Osteoblast (primary cell): ENCODE measurements around the gene SLC35F1. TPM values are rescaled to one million over a fixed set of nuclear protein-coding genes. Genes with fewer than 3 reads are reported as not detected.

Experiments
- DNase-seq: peaks from one replicate; pipeline ENCODE4 v3.0.0; 2011; ENCODE audit warnings: low spot score, mixed read lengths; ENCODE audit not compliant: insufficient read length; ENCODE audit errors: missing footprints
- H2AFZ ChIP-seq: 2 replicates; pipeline ENCODE4 v1.6.0; 2011; ENCODE audit warnings: mild to moderate bottlenecking, low read length
- H3K27ac ChIP-seq: 2 replicates; pipeline ENCODE4 v1.5.1; 2011; ENCODE audit warnings: mild to moderate bottlenecking, low read depth, low read length, moderate library complexity
- H3K27me3 ChIP-seq: 2 replicates; pipeline ENCODE4 v1.6.0; 2012; ENCODE audit warnings: mild to moderate bottlenecking, control low read depth, inconsistent platforms, low read length, moderate library complexity; ENCODE audit not compliant: insufficient read depth
- H3K36me3 ChIP-seq: 2 replicates; pipeline ENCODE4 v1.5.1; 2011; ENCODE audit warnings: mild to moderate bottlenecking, low read length, control low read depth, moderate library complexity; ENCODE audit not compliant: insufficient read depth
- H3K4me1 ChIP-seq: 2 replicates; pipeline ENCODE4 v1.5.1; 2011; ENCODE audit warnings: mild to moderate bottlenecking, low read length, control low read depth, moderate library complexity; ENCODE audit not compliant: insufficient read depth
- H3K4me2 ChIP-seq: 2 replicates; pipeline ENCODE4 v1.6.0; 2011; ENCODE audit warnings: mild to moderate bottlenecking, low read length; ENCODE audit not compliant: insufficient read depth
- H3K4me3 ChIP-seq: fragments of 200-600 bp; sonication (generic); 3 replicates; pipeline ENCODE4 v1.5.1; 2012; ENCODE audit warnings: mild to moderate bottlenecking, low read length, inconsistent platforms; ENCODE audit not compliant: insufficient read depth
- H3K79me2 ChIP-seq: 2 replicates; pipeline ENCODE4 v1.6.0; 2012; ENCODE audit warnings: mild to moderate bottlenecking, low read length, control low read depth, inconsistent platforms; ENCODE audit not compliant: insufficient read depth
- H3K9me3 ChIP-seq: 2 replicates; pipeline ENCODE4 v1.5.1; 2011; ENCODE audit warnings: low read depth, low read length, control low read depth
- H4K20me1 ChIP-seq: 2 replicates; pipeline ENCODE4 v1.6.0; 2012; ENCODE audit warnings: mild to moderate bottlenecking, low read length, control low read depth; ENCODE audit not compliant: insufficient read depth
- total RNA-seq: library from RNA; depleted of rRNA; stranded (reverse); fragments of >200 nt; gene quantifications from 2 replicates; pipeline ENCODE4 v1.2.3, GENCODE V29; 2012
- TF ChIP-seq, protein P1 (sequence below): IDR thresholded peaks from 2 replicates; pipeline ENCODE4 v1.5.1; 2011; ENCODE audit warnings: mild to moderate bottlenecking, low read depth, low read length, moderate library complexity; ENCODE audit errors: extremely low read depth

Gene SLC35F1
- total RNA-seq, 1 donor = under 0.01 TPM

DNA sequence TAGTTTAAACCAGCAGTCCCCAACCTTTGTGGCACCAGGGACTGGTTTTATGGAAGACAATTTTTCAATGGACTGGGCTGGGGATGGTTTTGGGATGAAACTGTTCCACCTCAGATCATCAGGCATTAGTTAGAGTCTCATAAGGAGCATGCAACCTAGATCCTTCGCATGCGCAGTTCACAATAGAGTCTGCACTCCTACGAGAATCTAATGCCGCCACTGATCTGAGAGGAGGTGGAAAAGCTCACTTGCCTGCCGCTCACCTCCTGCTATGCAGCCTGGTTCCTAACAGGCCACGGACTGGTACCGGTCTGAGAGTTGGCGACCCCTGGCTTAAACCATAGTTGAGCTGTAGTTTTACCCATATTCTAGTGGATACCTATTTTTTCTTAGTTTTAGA lies 154.6 kb downstream of the SLC35F1 start:
- H3K4me3 ChIP-seq = no peak overlapping the region
- H2AFZ ChIP-seq = no peak overlapping the region
- TF ChIP-seq, protein P1, sequence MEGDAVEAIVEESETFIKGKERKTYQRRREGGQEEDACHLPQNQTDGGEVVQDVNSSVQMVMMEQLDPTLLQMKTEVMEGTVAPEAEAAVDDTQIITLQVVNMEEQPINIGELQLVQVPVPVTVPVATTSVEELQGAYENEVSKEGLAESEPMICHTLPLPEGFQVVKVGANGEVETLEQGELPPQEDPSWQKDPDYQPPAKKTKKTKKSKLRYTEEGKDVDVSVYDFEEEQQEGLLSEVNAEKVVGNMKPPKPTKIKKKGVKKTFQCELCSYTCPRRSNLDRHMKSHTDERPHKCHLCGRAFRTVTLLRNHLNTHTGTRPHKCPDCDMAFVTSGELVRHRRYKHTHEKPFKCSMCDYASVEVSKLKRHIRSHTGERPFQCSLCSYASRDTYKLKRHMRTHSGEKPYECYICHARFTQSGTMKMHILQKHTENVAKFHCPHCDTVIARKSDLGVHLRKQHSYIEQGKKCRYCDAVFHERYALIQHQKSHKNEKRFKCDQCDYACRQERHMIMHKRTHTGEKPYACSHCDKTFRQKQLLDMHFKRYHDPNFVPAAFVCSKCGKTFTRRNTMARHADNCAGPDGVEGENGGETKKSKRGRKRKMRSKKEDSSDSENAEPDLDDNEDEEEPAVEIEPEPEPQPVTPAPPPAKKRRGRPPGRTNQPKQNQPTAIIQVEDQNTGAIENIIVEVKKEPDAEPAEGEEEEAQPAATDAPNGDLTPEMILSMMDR = no peak
- H3K79me2 ChIP-seq = no peaks in the 10 kb centered on the region
- H3K9me3 ChIP-seq = peaks cover 1% of the 10 kb centered on the region
- H3K4me1 ChIP-seq = no peaks in the 10 kb centered on the region
- no peaks in the 10 kb centered on the region for H3K27me3 ChIP-seq
- H3K36me3 ChIP-seq = no peaks in the 10 kb centered on the region
- no peaks in the 10 kb centered on the region for H4K20me1 ChIP-seq
- H3K4me2 ChIP-seq = no peak overlapping the region
- no peak for DNase-seq
- no peak overlapping the region for H3K27ac ChIP-seq

DNA sequence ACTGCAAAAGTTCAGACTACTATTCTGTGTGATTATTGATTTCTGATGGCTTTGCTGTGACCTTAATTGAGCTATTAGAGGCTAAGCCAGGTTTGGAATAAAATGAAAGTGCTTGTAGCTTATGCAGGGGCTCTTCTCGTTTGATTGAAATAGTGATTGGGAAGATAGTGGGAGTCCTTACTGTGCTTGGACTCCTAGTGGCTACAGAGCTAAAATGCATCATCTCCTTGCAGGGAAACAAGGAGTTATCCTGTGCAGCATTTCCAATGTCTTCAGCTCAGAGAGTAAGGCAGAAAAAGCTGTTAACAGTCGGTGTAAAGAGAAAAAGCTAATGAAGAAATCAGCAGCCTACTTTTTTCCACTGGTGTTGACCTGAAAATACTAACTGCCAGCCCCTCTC lies 173.5 kb downstream of the SLC35F1 start:
- H3K4me1 ChIP-seq = no peaks in the 10 kb centered on the region
- H3K79me2 ChIP-seq = no peaks in the 10 kb centered on the region
- DNase-seq = no peak
- no peak overlapping the region for H3K27ac ChIP-seq
- H3K36me3 ChIP-seq = no peaks in the 10 kb centered on the region
- H2AFZ ChIP-seq = no peak overlapping the region
- H4K20me1 ChIP-seq = no peaks in the 10 kb centered on the region
- H3K4me2 ChIP-seq = no peak overlapping the region
- TF ChIP-seq, protein P1 = no peak
- H3K27me3 ChIP-seq = no peaks in the 10 kb centered on the region
- H3K4me3 ChIP-seq = no peak overlapping the region
- peaks cover 2% of the 10 kb centered on the region for H3K9me3 ChIP-seq

DNA sequence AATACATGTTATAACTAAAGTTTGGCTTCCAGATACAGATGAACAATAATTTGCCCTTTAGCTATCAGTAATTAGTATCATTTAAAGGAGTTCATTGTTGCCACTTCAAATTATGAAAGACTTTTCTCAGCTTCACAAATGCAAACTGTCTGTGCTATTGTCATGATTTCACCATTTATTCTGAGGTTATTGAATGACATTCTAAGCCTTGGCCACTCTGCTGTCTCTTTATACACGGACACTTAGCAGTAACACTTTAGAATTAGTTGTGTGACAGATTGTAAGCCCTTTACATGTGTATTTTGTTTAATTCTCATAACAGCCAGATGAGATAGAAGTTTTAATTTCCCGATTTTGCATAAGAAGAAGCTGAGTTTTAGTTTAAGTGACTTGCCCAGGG lies 176.6 kb downstream of the SLC35F1 start:
- Histone ChIP-seq H4K20me1 (no peaks in the 10 kb centered on the region), H3K27me3 (no peaks in the 10 kb centered on the region)
- TF ChIP-seq, protein P1 = no peak

DNA sequence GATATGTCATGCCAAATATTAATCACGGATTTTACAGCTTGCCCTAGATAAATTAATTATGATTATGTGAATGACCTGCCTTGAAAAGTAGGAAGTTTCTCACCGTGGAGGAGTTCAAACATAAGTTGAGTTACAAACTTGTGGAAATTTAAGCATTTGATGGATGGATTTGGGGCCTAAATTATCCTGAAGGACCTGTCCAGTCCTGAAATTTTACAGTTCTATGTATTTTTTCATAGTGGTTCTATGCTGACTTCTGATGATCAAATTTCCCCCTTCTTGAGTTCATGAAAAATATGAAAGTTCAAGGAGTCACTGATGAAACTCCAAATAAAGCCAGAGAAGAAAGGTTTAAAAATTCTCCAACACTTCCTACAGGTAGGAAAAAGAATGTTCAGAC lies 178.6 kb downstream of the SLC35F1 start:
- Histone ChIP-seq H3K9me3 (peaks cover 2% of the 10 kb centered on the region), H3K4me3 (no peak overlapping the region), H4K20me1 (no peaks in the 10 kb centered on the region), H3K79me2 (no peaks in the 10 kb centered on the region), H3K4me2 (no peak overlapping the region), H3K27ac (no peak overlapping the region), H3K36me3 (no peaks in the 10 kb centered on the region), H3K27me3 (no peaks in the 10 kb centered on the region), H3K4me1 (no peaks in the 10 kb centered on the region), H2AFZ (no peak overlapping the region)
- DNase-seq = no peak
- TF ChIP-seq, protein P1 = no peak

More for the DNA sequence above, 176.6 kb downstream of the SLC35F1 start:
- Histone ChIP-seq H3K4me3 (no peak overlapping the region), H3K36me3 (no peaks in the 10 kb centered on the region), H3K27ac (no peak overlapping the region), H3K79me2 (no peaks in the 10 kb centered on the region), H3K4me2 (no peak overlapping the region), H2AFZ (no peak overlapping the region), H3K4me1 (no peaks in the 10 kb centered on the region), H3K9me3 (peaks cover 2% of the 10 kb centered on the region)
- DNase-seq = no peak
